ENCODE data around the gene CHI3L1. TPM values are rescaled to one million over a fixed set of nuclear protein-coding genes. Genes with fewer than 3 reads are reported as not detected.

CHI3L1 gene
- total and polyA plus RNA-seq, 10 of the 15 experiments (the other 5 are each of a cell fraction or from before 2014, with no cell fraction given), result 0.10 to 1.7 (median 0.39) TPM

DNA sequence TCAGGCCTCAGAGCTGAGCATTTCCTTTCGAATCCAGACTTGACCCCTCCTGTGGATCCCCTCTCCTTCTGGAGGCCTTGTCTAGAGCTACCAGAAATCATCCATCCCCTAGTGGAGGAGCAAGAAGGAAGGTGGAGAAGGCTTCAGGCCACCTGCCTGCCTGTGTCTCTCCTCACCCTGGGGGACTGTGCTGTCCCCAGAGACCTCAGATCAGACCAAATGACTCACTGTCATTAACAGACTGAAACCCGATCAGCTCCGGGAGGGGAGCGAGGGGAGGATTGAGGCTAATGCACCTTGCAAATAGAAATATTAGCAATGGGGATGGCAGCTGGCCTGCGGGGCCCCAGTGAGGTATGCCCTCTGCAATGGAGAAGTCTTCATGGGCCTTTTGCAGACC lies 12.9 kb downstream of the CHI3L1 start (continued):
- TF ChIP-seq POU2F2 (IDR thresholded peaks at IDR 0.05; ENCODE audit: borderline replicate concordance, low read depth, low read length), result no peak
- no peak for TF ChIP-seq ZNF207 (IDR thresholded peaks at IDR 0.05; ENCODE audit: borderline replicate concordance)

DNA sequence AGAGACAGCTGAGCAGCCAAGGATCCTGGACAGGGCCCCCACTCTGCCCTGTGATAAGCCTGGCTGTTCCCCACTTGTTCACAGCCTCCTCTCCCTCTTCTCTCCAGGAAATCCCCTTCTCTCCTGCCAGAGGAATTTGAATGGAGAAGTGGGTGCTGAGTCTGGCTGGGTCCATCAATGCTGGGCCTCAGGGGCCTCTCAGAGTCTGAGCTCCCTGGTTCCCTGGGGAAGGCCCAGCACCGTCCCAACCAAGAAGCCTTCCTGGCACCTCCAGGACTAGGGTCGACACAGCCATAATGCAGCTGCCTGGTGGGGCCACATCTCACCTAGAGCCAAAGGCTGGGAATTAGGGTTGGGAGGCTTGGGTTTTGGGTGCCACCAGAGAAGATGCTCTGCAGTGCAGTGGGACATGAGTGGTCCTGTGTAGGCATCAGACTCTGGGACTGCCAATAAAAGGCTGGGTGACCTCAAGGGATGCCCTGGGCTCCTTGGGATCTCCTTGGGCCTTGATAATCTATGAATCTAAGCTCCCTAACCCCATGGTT lies 13.4 kb downstream of the CHI3L1 start:
- no peaks in the 10 kb centered on the region for H3K79me2 ChIP-seq (ENCODE audit: control insufficient read depth, insufficient read depth, low read length)
- ChIA-PET SMC1A (ENCODE audit: uncharacterized antibody, unreplicated experiment) (interaction anchor here (1.0 to 3.6 kb wide), 14 partner anchors 11 to 134 kb away, joined by 3 to 28 read pairs (median 6); no protein-coding TSS in a partner anchor), POLR2A (interaction anchor here (1.1 kb wide), 1 partner anchor 9 kb away, joined by 4 read pairs; no protein-coding TSS in a partner anchor), CTCF (interaction anchor here (0.6 to 3.9 kb wide), 40 partner anchors 8 to 420 kb away, joined by 3 to 65 read pairs (median 4); partner anchors contain the start of genes CHI3L1 and MYOG), RAD21 (ENCODE audit: unreplicated experiment) (interaction anchor here (0.9 to 4.5 kb wide), 11 partner anchors 9 to 208 kb away, joined by 3 to 35 read pairs (median 5); no protein-coding TSS in a partner anchor)
- no peak overlapping the region for H3K4me2 ChIP-seq (ENCODE audit: control insufficient read depth, insufficient read depth)
- FAIRE-seq (no peak), ATAC-seq (no peak; the same call in 1 of the 3 replicates), DNase-seq (ENCODE audit: low read depth, low spot score) (no peak)
- in situ Hi-C loops (cut with MboI), result no loop called here
- no peaks in the 10 kb centered on the region; a peak in 2 of 4 replicates for H3K27me3 ChIP-seq (replicated peaks in 1 of 2; ENCODE audit: control insufficient read depth in 2 of 2, insufficient read depth in 2 of 2, low read length in 1 of 2)
- WGBS (ENCODE audit: insufficient coverage, insufficient replicate concordance, low lambda C conversion rate, missing lambda C conversion rate), result 0% methylated on average over 2 of the region's 2 CpGs
- H2AFZ ChIP-seq (ENCODE audit: control insufficient read depth, low read depth, low read length), result no peak overlapping the region
- no peak overlapping the region for H3K27ac ChIP-seq (ENCODE audit: control insufficient read depth, insufficient read depth)
- intact Hi-C loops (cut with micrococcal nuclease; ENCODE audit: unreplicated experiment), result loop anchor here (2.0 to 5.0 kb wide), 3 partner anchors 44 to 94 kb away; no protein-coding TSS in a partner anchor
- H3K9ac ChIP-seq (ENCODE audit: control insufficient read depth, insufficient read depth, low read length), result no peak overlapping the region
- H3K36me3 ChIP-seq (ENCODE audit: control insufficient read depth in 2 of 2, insufficient read depth in 2 of 2, low read length in 1 of 2), result no peaks in the 10 kb centered on the region
- TF ChIP-seq NFXL1 (IDR thresholded peaks at IDR 0.05; ENCODE audit: borderline replicate concordance) (no peak), SMC3 (IDR thresholded peaks at IDR 0.05; ENCODE audit: borderline replicate concordance, low read length) (no peak), MYB (IDR thresholded peaks at IDR 0.05; ENCODE audit: borderline replicate concordance, low read depth, low read length) (no peak), SREBF1 (IDR thresholded peaks at IDR 0.05; ENCODE audit: low read length) (no peak)
- TF ChIP-seq, protein P1, sequence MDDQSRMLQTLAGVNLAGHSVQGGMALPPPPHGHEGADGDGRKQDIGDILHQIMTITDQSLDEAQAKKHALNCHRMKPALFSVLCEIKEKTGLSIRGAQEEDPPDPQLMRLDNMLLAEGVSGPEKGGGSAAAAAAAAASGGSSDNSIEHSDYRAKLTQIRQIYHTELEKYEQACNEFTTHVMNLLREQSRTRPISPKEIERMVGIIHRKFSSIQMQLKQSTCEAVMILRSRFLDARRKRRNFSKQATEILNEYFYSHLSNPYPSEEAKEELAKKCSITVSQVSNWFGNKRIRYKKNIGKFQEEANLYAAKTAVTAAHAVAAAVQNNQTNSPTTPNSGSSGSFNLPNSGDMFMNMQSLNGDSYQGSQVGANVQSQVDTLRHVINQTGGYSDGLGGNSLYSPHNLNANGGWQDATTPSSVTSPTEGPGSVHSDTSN (IDR thresholded peaks at IDR 0.05; ENCODE audit: insufficient replicate concordance, low read depth, low read length), result no peak
- peaks cover 4% of the 10 kb centered on the region; the same call in 1 of the 2 replicates for H3K4me1 ChIP-seq (ENCODE audit: control insufficient read depth, insufficient read depth, low read length)
- no peaks in the 10 kb centered on the region for H3K9me3 ChIP-seq (replicated peaks; ENCODE audit: control insufficient read depth, insufficient read depth, low read length)
- no peaks in the 10 kb centered on the region for H4K20me1 ChIP-seq (ENCODE audit: control insufficient read depth, insufficient read depth)
- H3K4me3 ChIP-seq, result no peak overlapping the region
- BruUV-seq (replicated peaks), result no TSS peak

Measured in GM12878 (cell line).